Inflammatory macrophage (primary cell): Measurements from ENCODE around the gene LONRF2.
"Not testable (repeated sequence)": the region's sequence is repeated elsewhere in the genome, so short reads cannot be mapped to it uniquely, and the experiment has no call there.

Experiments
- DNase-seq, 2 donors: peaks; one replicate each; pipeline ENCODE4 v3.0.0-alpha.2; 2020 to 2022

The LONRF2 gene

DNA sequence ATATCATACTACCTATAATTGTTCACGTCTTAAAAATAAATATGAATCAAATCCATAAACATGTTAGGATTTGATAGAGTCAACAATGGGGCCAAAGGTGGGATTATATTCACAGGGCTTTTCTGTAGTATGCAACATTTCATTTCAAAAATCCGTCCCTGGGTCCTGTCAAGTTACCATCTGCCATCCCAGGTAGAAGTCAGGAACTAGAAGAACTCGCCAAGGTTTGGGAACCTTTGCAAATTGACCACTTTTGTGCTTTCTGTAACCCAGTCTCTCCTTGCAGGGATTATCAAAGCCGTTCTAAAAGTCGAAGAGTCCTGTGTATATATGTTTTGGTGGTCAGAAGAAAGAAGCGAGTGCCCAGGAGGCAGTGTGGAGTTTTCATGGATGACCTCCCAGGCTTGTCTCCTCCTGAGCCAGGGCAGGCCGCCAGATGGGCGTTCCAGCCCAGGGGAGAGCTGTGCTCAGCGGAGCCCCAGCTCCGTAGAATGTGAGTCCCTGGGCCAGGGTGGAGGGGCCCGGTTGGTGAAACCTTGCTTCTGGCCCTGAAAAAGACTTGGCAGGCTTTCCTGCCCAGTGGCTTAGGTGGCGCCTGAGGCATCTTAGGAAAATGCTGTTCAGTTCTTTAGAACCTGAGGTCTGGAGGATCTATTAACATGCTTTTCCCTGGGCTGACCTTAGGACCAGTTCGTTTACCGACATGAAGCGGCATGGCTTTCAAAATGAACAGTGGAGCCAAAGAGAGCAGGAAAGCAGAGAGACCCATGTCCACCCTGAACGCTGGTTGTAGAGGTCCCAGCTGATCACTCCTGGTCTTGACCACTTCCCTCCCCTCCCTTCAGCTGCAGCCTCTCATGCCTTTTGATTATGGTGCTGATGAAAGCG, 69.2 kb downstream of the LONRF2 start:
- no peak for DNase-seq

GRCh38 chr2:100250645-100251044, 71.7 kb downstream of the LONRF2 start:
- no peak for DNase-seq

DNA sequence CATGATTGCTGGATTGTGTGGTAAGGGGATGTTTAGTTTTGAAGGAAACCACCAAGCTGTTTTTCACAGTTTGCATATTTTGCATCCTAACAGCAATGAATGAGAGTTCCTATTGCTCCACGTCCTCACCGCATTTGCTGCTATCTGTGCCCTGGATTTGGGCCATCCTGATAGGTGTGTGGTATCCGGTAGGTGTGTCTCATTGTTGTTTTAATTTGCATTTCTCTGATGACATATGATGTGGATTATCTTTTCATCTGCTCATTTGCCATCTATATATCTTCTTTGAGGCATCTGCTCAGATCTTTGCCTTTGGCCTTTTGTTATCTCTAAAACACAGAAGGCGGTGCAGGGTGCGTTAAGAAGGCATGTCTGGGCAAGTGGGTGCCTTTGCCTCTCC, 73.3 kb downstream of the LONRF2 start:
- DNase-seq: no peak

- not testable (repeated sequence) for DNase-seq
Observed at GRCh38 chr2:100248556-100248955, 73.7 kb downstream of the LONRF2 start.

DNA sequence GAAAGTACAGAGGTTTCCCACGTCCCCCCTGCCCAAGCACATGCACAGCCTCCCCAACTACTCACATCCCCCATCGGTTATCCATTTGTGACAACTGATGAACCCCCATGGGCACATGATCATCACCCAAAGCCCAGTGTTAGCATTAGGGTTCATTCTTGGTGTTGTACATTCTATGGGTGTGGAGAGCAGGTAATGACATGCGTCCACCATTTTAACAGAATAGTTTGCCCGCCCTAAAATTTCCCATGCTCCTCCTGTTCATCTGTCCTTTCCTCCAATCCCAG, 74.3 kb downstream of the LONRF2 start:
- DNase-seq: no peak

DNA sequence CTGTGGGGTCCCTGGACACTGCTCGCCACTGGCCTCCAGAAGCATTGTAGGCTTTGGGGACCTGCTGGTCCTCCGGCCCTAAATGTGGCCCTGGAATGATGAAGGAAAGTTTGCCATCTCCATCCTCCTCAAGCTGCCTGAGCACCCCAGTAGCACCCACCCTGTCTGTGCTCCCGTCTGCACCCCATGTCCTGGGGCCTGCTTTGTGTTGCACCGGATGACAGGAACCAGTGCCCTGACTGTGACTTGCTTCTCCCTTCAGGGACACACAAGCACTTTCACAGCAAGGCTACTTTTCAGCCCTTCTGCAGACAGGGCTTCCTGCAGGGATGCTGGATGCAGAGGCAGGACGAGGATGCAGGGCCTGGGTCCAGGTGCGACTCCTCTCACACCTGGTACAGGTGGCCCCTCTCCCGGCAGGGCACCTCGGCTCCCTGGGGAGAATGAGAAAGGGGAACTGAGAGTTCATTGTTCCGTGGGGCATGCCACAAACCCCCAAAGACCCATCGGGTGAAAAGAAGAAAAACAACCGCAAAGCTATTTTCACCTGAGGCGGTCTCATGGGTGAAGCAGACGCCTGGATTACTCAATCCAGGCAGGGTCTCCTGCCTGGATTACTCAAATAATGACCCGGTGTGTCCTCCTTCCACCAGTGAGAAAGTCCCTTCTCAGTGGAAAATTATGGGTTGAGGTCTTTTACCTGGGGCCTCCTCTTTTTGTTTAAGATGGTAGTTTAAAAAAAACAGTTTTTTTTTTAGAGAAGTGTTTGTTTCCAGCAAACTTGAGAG, 74.9 kb downstream of the LONRF2 start:
- no peak for DNase-seq

DNA sequence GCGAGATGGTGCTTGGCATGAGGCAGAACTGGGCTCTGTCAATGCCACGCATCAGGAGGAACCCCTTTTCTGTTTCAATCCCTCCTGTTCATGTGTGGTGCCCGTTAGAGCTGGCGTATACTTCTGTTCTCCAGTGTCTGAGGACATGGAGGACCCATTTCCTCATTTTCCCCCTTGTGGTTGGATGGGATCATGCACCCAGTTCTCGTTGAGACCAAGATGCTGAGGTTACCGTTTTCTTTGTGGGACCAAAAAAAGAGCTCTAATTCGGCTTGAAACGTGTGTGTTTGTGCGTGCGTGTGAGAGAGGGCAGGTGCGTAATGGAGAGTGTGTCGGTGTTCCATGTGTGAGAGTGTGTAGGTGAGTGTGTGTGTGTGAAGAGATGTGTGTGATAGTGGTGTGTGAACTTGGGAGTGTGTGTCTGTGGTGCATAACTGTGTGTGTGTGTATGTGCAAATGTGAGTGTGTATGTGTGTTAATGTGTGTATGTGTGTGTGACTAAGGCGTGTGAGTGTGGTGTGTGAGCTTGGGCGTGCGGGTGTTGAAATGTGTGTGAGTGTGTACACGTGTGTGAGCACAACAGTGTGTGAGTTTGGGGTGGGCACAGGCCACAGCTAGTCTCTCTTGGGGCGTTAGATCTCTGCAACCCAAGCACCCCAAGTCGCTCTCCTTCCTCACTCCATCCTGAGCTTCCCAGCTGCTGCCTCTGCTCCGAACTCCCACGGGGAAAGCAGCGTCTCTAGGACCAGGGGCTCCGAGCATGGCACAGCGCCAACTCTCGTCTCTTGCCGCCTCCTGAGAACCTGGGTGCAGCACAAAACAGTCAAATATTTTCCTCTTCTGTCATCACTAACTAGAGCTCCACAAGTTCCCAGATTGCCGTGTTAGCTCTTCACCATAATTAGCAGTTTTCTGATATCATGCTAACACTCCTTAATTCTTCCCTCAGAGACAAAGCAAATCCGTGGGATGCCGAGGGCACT, 75.8 kb downstream of the LONRF2 start:
- DNase-seq: peak; percentile 81 to 83

DNA sequence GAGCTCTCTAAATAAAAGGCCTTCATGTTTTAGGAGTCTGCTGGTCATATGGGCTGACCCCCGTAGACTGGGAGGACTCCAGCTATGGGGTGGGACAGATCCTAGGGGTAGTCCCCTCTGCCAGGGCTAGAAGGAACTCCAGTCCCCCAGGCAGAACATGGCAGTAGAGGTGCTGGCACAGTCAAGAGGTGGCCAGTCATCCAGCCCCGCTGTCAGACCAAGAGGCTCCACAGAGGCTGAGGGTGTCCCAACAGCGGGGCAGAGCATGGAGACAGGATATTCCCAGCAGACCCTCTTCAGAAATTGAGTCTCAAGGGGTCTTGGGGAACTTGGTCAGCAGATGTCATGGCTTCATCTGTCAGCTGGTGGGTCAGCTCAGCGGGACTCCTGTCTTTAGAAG, 76.6 kb downstream of the LONRF2 start:
- no peak for DNase-seq

DNA sequence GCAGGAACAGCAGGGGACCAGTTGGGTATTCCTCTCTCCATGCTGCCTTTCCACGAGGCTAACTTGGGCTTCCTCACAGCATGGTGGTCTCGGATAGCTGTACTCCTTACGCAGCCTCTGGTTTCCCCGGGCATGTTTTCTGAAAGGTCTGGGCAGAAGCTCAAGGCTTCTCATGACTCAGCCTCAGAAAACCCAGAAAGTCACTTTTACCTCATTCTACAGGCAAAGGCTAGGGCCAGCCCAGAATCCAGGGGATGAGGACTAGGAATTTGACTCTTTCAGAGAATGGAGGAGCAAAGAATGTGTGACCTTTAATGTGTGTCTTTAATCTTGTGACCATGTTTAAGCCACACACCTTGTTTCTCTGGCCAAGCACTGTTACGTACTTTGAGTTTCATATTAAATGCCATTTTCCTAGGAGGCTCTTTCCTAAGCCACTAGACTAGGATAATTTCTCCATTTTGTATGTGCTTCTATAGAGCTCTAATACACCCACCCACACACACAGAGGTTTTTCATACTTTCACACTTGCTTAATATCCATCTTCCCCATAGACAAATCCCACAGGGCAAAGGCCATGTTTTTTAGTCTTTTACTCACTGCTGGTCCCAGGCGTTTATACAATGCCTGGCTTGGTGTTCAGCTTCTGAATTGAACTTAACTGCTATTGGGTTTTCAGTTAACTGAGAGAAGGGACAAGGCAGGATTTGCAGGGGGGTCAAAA, 77.3 kb downstream of the LONRF2 start:
- DNase-seq: peak; percentile 78

- DNase-seq: no peak
Observed at GRCh38 chr2:100243631-100244030, 78.7 kb downstream of the LONRF2 start.

GRCh38 chr2:100242891-100243619, 79.2 kb downstream of the LONRF2 start:
- DNase-seq: peak; percentile 74 to 94

- no peak for DNase-seq
Observed at GRCh38 chr2:100242476-100242875, 79.8 kb downstream of the LONRF2 start.

DNA sequence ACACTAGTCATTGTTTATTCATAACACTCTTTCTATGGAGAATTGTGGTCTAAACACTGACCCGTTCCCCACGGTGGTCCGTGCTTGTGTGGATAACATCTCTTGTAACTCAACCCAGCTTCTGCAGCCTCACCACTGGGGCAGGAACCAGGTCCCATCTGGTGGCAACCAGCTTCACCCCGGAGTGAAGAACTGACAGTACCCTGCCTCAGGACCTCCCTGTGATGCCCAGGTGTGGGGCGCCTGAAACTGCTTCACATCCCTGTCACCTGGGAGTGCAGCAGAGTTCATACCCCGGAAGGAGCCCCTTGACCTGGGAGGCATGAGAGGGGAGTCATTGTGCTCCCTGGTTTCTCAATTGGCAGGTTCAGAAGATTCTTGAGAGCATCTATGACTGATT, 81.1 kb downstream of the LONRF2 start:
- DNase-seq: no peak

- no peak for DNase-seq
Observed at GRCh38 chr2:100240386-100240785, 81.9 kb downstream of the LONRF2 start.

- DNase-seq: no peak
Observed at GRCh38 chr2:100239486-100240210, 82.7 kb downstream of the LONRF2 start.

- no peak for DNase-seq
Observed at GRCh38 chr2:100238471-100238870, 83.8 kb downstream of the LONRF2 start.

DNA sequence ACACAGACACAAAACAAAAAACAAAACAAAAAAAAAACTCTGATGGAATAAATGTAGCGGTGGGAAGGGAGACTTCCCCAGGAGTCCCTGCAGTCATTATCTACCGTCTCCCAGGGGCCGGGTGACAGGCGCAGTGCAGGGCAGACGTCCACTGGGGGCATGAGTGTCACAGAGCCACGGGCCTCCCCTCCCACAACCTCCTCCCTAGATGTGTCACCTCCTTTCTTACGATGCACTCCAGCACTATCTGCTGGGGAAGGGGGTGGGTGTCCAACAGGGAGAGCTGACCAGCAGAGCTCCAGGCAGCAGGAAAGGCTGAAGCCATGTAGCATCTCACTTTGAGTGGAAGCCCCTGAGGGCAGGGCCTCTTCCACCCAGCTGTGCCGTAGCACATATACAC, 84.5 kb downstream of the LONRF2 start:
- peak; percentile 21 to 22 for DNase-seq

DNA sequence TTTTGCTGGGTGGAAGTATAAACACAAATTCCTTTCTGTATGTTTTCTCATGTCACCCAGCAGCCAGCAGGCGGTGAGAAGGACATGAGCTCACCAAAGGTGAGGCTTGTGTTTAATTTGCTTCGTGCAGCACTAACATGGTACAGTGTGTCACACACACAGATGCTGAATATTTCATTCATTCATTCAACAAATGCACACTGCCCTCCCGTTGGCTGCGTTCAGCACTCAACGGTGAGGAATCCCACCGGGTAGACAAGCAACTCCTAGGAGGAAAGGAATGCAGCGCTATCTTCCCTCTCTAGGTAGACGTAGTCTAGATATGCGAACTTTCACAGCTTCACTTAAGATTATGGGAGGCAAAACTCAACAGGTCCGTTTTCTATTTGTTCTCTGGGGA, 85.1 kb downstream of the LONRF2 start:
- no peak for DNase-seq

GRCh38 chr2:100236166-100236565, 86.1 kb downstream of the LONRF2 start:
- DNase-seq: no peak

DNA sequence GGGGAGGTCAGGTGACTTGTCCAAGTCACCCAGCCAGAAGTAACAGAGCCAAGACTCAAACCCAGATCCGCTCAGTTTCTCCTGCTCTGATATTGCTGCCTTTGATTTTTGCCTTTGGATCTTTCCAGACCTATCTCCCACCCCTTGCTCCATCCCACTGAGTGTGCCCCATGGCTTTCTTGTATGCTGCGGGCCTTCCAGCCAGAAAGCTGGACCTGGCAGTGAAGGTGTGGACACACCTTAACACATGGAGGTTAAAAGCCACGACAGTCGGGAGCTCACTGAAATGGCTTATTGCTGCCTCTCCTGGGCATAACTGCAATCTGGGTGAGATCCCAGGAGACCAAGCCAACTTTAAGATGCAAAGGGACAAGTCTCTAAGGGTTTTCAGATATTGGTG, 86.7 kb downstream of the LONRF2 start:
- DNase-seq: no peak

DNA sequence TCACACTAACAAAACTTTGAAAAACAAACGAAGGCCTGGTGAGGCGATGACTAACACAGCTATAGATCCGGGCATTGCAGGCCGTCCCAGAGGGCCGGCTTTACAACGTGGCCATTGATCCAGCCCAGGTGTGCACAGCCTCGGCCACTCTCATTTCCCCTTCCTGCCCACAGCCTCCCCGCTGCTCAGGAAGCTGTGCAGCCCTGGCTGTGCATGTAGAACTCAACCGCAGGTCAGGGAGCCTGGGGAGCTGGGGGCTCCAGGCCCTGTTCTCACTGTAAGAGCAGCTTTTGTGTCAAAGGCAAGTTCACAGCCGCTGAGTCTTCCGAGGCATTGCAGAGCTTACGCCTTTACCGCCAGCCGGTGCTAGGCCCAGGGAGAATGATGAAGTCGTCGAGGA, 87.2 kb downstream of the LONRF2 start:
- no peak for DNase-seq
